HG02642 (cell line): Measurements from ENCODE around the gene ATP5PB.

ENCODE experiments used
- ATAC-seq: cut with Tn5 transposase; IDR thresholded peaks from one replicate; pipeline ENCODE4 v1.9.1; 2021; ENCODE audit warnings: mild to moderate bottlenecking; ENCODE audit not compliant: unreplicated experiment, poor library complexity

Gene ATP5PB, protein sequence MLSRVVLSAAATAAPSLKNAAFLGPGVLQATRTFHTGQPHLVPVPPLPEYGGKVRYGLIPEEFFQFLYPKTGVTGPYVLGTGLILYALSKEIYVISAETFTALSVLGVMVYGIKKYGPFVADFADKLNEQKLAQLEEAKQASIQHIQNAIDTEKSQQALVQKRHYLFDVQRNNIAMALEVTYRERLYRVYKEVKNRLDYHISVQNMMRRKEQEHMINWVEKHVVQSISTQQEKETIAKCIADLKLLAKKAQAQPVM

GRCh38 chr1:111448918-111449702, at the start of gene ATP5PB, which contains the start of gene WDR77:
ATP5PB (plus strand) TSS chr1:111449464; CDS start chr1:111449542, 78 bp downstream.
WDR77 (minus strand) TSS chr1:111449256; CDS start chr1:111449169, 87 bp downstream.
- ATAC-seq: peak; percentile 94

GRCh38 chr1:111399792-111400610, 49.3 kb upstream of the ATP5PB start:
- no peak for ATAC-seq

GRCh38 chr1:111402083-111402482, 47.2 kb upstream of the ATP5PB start:
- no peak for ATAC-seq

DNA sequence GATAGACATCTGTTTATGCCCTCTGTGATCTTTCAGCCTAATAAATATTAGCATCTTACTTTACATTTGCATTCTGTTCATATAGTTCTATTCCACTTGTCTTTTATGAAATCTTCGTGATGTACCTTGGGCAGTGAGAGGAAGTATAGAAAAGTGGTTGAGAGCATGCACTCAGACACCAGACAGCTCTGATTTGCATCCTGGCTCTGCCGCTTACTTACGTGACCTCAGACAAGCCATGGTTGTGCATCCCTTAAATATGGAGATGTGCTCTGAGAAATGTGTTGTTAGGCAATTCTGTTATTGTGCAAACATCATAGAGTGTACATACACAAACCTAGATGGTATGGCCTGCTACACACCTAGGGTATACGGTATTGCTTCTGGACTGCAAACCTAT, 44.7 kb upstream of the ATP5PB start:
- no peak for ATAC-seq

- peak; percentile 92 for ATAC-seq
Observed at GRCh38 chr1:111406321-111406768, 42.9 kb upstream of the ATP5PB start.

- ATAC-seq: no peak
Observed at GRCh38 chr1:111407301-111407700, 42.0 kb upstream of the ATP5PB start.

- ATAC-seq: no peak
Observed at GRCh38 chr1:111412839-111413238, 36.4 kb upstream of the ATP5PB start.

- ATAC-seq: no peak
Observed at GRCh38 chr1:111414756-111415155, 34.5 kb upstream of the ATP5PB start.

DNA sequence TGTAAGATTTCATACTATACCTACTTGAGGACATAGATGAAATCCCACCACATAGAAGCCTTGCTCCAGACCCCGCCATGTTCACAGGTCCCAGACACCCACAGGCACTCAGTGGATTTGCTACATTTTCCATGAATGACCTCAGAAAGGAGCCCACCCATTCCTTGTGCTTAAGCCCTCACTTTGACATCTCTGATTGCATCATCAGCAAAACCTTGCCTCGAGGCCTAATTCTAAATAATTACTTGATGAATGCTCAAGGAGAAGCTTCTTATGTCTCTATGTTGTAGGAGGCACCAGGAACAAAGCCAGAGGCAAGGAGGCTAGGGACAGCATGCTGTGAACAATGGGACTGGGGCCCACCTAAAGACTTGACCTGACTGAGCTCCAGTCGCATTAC, 33.8 kb upstream of the ATP5PB start:
- no peak for ATAC-seq

DNA sequence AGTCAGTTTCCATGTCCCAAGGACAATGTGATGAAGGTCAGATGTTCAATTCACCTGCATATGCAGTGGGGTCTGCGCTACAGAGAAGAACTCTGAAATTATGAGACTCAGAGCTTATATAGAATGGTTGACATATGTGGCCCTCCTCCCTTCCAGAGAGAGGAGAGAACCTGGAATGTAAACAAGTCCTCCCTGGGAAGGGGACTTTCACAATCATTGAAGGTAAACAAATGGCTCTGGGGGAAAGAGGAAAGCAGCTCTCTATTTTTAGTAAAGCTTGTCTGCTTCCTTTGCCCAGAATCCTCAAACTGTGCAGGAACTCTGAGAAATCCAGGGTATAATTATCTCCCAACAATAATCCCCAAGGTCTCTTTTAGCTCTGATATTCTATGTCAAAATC, 31.5 kb upstream of the ATP5PB start:
- no peak for ATAC-seq

GRCh38 chr1:111419037-111419436, 30.2 kb upstream of the ATP5PB start:
- ATAC-seq: no peak

DNA sequence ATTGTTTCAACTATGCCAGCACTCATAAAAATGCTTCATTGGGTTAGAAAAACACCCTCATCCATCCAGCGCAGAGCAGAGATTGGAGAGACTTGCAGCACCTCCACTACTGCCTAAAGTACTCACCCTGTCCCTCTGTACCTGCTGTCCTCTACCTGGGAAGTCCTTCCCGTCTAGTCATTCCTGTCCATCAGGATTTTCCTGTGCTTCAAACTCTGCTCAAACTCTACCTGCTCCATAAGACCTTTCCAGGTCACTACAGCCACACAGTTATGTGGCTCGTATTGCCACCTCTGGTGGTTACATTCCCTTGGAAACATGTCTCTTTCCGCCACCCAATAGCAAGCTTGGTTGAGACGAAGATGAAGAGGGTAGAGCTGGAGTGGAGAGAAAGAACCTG, 28.9 kb upstream of the ATP5PB start:
- ATAC-seq: no peak

DNA sequence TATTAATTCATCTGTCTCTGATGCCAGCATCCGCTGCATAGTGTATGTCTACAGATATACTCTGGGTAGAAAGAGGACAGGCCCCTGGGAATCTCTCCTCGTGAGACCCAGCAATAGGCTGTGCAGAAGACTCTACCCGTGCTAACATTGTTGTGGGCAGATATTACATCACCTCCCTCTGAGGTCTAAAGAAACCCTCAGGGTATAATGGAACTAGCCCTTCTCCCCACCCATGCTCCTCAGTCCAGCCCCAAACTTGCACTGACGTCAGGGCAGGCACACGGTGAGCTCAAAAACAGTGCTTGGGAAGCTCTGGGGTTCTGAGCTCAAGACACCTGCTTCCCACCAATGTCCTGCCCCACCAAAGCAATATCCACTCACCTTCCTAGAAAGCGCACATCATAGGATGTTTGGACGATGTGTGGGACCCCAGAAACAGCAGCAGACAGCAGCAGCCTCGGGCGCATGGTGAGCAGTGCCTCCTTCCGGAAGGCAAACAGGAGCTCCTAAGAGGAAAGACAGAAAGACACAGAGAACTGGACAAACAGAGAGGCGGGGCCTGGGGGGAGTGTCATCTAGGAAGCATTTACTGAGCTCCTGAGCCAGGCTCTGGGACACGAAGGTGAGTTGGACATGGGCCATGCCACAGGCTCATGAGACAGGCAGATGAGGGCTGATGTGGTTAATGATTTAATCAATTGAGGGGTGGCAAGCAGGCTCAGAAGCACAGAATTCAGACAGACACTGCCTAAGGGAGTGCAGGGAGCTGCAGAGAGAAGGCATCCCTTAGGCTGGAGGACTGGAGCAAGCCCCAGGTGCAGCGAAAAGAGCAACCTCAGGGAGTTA, 26.5 kb upstream of the ATP5PB start:
- ATAC-seq: no peak

- no peak for ATAC-seq
Observed at GRCh38 chr1:111424281-111424680, 25.0 kb upstream of the ATP5PB start.

DNA sequence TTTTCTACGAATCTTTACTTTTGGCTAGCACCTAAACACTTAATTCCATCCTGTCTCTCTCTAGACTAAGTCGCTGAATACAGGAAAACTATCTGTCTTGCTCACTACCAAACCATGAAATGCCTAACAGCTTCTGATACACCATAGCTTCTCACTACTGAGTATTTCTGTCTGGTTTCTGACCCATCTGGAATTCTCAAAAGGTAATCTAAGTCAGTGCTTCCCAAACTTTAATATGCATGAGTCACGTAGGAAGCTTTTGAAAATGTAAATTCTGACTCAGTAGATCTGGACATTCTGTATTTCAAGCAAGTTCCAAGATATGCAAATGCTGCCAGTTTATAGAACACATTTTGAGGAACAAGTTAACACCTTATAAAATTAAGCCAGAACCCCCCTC, 12.5 kb upstream of the ATP5PB start:
- no peak for ATAC-seq

DNA sequence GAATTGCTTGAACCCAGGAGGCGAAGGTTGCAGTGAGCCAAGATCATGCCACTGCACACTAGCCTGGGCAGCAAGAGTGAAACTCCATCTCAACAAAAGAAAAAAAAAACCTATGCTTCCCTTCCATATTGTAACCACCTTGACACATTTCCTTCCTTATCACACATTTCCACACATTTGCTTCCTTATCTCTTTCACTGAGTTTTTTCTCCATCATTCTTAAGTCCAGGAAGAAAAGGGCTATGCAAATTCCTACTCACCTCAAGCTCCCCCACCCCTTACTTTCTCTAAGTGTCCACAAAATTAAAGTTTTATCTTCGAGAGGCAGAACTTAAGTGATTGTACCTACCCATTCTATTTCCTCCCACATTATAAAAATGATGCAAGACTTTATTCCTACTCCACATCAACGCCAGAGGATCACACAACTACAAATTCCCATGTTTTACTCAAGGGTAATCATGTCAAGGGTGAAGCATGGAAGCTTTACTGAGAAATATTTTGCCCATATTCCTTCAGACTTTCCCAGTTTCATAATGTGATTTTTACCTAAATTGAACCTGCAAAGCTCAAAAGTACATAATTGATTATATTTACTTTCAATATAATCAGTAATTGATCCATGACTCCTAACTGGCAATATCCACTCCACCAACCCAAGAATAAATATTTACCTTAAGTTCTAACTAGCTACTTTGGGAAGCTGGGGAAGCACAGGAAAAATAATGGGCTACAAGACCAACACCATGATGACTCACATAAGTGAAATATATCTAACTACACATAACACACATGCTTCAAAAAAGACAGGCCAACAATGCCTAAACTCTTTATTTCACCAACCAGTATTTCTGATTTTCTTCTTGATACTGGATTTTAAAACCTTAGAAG, 9.6 kb upstream of the ATP5PB start:
- no peak for ATAC-seq

- peak; percentile 48 for ATAC-seq
Observed at GRCh38 chr1:111441573-111442192, 7.6 kb upstream of the ATP5PB start.

- peak; percentile 39 for ATAC-seq
Observed at GRCh38 chr1:111442457-111442856, 6.8 kb upstream of the ATP5PB start.

DNA sequence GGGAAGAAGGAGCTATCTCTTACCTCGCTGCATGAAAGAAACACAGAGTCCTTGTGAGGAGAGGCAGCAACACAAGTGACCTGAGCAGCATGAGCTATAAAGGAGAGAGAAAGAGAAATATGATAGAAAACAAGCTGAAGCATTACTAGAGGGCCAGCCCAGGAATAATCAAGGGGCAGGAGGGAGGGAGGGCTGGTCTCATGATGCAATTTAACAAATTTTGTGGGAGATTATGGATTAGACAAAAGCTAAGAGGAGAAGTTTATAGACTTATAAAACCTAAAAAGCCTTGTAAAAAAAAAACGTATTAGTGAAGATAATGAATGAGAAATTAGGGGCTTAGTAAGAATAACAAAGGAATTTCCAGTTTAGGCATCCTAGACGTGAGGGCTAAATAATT, 5.2 kb upstream of the ATP5PB start:
- ATAC-seq: no peak
